Endothelial cell (in vitro differentiated cells): ENCODE data around the gene TCIRG1. TPM values are rescaled to one million over a fixed set of nuclear protein-coding genes. Genes with fewer than 3 reads are reported as not detected.

Experiments
- DNase-seq: peaks from one replicate; pipeline ENCODE4 v3.0.0; 2021; ENCODE audit warnings: low spot score
- H3K27ac Mint-ChIP-seq: one replicate; pipeline ENCODE4 v1.8.0; 2021; ENCODE audit warnings: mixed read lengths, inconsistent platforms; ENCODE audit not compliant: unreplicated experiment
- H3K27me3 Mint-ChIP-seq: one replicate; pipeline ENCODE4 v1.8.0; 2021; ENCODE audit warnings: mild to moderate bottlenecking, moderate library complexity, mixed read lengths, inconsistent platforms; ENCODE audit not compliant: unreplicated experiment
- H3K36me3 Mint-ChIP-seq: one replicate; pipeline ENCODE4 v1.8.0; 2021; ENCODE audit warnings: mild to moderate bottlenecking, low read depth, mixed read lengths, inconsistent platforms; ENCODE audit not compliant: unreplicated experiment
- H3K4me1 Mint-ChIP-seq: one replicate; pipeline ENCODE4 v1.8.0; 2021; ENCODE audit warnings: mild to moderate bottlenecking, mixed read lengths, inconsistent platforms; ENCODE audit not compliant: unreplicated experiment
- H3K4me3 Mint-ChIP-seq: one replicate; pipeline ENCODE4 v1.8.0; 2021; ENCODE audit warnings: mild to moderate bottlenecking, mixed read lengths, inconsistent platforms; ENCODE audit not compliant: unreplicated experiment
- H3K9me3 Mint-ChIP-seq: one replicate; pipeline ENCODE4 v1.8.0; 2021; ENCODE audit warnings: mixed read lengths, inconsistent platforms; ENCODE audit not compliant: unreplicated experiment
- CTCF ChIP-seq: fragments of 200-600 bp; sonication (generic); IDR thresholded peaks from one replicate; pipeline ENCODE4 v1.5.0; 2021; ENCODE audit warnings: antibody characterized with exemption; ENCODE audit not compliant: unreplicated experiment
- total RNA-seq: library from RNA; stranded (reverse); fragmentation: NEBNext Ultra II Directional; extraction: Animal tissue kit (Norgen Biotek cat#: 25700); gene quantifications from one replicate; pipeline ENCODE4 v1.2.1, GENCODE V29; 2021; ENCODE audit not compliant: unreplicated experiment

The TCIRG1 gene
- total RNA-seq, 1 donor from 2014 or later = 294 TPM

- peaks cover 2% of the 10 kb centered on the region for H3K27me3 Mint-ChIP-seq
- H3K4me3 Mint-ChIP-seq = no peak overlapping the region
- H3K9me3 Mint-ChIP-seq = no peaks in the 10 kb centered on the region
- DNase-seq = no peak
- H3K4me1 Mint-ChIP-seq = peaks cover 38% of the 10 kb centered on the region
- H3K27ac Mint-ChIP-seq = no peak overlapping the region
- TF ChIP-seq CTCF = no peak
- H3K36me3 Mint-ChIP-seq = peaks cover 73% of the 10 kb centered on the region
Measured at GRCh38 chr11:68074584-68075352, 35.9 kb downstream of the TCIRG1 start.

DNA sequence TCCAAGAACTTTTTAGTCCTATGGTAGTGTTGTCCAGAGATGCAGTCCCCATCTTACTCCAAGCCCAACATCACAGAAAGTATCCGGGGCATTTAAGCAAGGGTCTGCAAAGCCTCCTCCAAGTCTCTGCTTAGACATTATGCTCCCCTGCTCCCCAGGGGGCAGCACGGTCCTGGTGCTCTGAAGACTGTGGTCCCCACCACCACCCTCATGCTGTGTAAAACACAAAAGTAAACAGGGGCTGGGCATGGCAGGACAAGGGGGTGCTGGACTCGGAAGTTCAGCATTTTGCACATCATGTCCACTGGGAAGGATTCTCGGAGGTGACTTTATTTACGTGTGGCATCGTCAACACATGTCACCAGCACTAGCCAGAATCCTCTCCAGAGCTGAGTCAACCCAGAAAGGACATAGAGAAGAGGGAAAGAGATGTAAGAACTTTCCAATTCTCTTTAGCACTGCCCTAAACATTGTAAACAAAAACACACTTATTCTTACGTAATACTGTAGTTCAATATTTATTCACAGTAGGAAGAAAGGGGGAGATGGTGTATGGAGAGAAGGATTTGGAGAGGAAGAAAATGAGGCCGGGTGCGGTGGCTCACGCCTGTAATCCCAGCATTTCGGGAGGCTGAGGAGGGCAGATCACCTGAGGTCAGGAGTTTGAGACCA, 37.7 kb downstream of the TCIRG1 start:
- Mint-ChIP-seq H3K36me3 (peaks cover 67% of the 10 kb centered on the region), H3K9me3 (no peaks in the 10 kb centered on the region), H3K4me3 (peak overlapping the region; percentile 54), H3K27me3 (peaks cover 2% of the 10 kb centered on the region), H3K27ac (peak overlapping the region; percentile 62), H3K4me1 (peaks cover 39% of the 10 kb centered on the region)
- no peak for TF ChIP-seq CTCF
- peak; percentile 28 for DNase-seq

DNA sequence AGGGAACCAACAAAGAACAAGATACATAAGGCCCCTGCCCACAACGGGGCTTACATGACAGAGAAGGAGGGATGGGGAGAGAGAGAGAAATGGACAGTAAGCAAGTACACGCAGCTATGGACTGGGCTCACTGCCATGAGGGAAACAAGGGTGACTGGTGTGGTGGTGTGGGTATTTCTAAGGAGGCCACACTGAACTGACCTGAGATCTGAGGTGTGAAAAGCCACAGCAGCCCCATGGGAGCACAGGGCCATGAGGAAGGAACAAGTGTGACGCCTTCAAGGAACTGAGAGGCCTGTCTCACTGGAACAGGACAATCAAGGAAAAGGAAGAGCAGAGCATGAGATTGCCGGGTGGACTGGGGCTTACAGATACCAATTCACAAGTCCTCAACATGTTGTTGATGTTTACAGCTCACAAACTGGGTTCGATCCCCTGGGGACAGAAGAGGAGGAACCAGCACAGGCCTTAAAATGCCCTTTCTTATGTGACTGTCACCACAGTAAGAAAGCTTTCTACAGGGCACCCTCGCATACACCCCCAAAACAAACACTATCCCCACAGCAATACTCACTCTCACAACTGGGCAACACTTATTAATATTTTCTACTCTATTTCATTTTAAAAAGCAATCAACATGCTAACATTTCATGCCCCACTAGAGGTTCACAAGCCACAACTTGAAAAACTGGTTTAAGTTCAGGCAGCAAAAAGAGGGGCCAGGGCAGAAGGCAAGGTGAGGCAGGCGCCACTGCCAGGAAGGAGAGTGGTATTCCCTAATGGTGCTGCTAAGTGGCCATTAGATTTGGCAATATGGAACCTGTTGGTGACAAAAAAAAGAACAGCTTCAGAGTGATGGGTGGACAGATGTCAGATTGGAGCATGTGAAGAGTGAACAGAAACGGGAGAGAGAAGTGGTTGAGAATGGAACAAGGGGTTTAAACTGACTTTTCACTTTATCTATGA, 39.1 kb downstream of the TCIRG1 start:
- Mint-ChIP-seq H3K9me3 (no peaks in the 10 kb centered on the region), H3K27ac (peak overlapping the region; percentile 62), H3K4me3 (peak overlapping the region; percentile 70), H3K4me1 (peaks cover 42% of the 10 kb centered on the region), H3K27me3 (peaks cover 2% of the 10 kb centered on the region), H3K36me3 (peaks cover 60% of the 10 kb centered on the region)
- DNase-seq = no peak
- no peak for TF ChIP-seq CTCF

DNA sequence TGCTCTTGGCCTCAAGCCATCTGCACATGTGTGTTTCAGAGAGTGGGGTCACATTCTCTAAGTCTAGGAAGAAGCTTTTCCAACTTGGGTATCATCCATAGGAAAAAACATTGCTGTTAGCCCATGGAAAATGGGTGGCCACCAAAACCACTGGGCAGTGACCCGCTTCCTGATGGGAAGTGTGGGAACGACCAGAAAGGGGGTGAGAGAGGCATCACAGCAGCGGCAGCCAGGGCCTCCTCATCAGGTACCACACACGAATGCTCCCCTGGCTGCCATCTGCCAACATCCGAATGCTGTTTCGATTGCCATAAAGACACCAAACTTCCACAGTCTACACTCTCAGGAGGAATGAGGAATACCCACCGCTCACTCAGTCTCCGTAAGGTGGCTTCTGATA, 42.0 kb downstream of the TCIRG1 start:
- H3K9me3 Mint-ChIP-seq = no peaks in the 10 kb centered on the region
- no peak for DNase-seq
- H3K4me3 Mint-ChIP-seq = peak overlapping the region; percentile 33
- no peak for TF ChIP-seq CTCF
- H3K4me1 Mint-ChIP-seq = peaks cover 28% of the 10 kb centered on the region
- peaks cover 42% of the 10 kb centered on the region for H3K36me3 Mint-ChIP-seq
- H3K27me3 Mint-ChIP-seq = peaks cover 2% of the 10 kb centered on the region
- H3K27ac Mint-ChIP-seq = peak overlapping the region; percentile 37
